Esophagus muscularis mucosa (tissue), 4 donors: ENCODE data around the gene ATRX.

Experiments
- EP300 ChIP-seq: sonication (generic); formaldehyde crosslinking; IDR thresholded peaks from one replicate; pipeline ENCODE4 v1.6.1; 2017; ENCODE audit warnings: antibody characterized with exemption
- POLR2A ChIP-seq: fragments of 450-650 bp; IDR thresholded peaks from one replicate; pipeline ENCODE4 v1.6.1; 2017; ENCODE audit warnings: antibody characterized with exemption, moderate library complexity, mild to moderate bottlenecking, low read depth
- POLR2AphosphoS5 ChIP-seq, 2 donors: sonication (generic); formaldehyde crosslinking; IDR thresholded peaks; one replicate each; pipeline ENCODE4 v1.6.1; 2017; ENCODE audit warnings: antibody characterized with exemption in 2 of 2
- TF ChIP-seq, protein P1 (sequence below), 3 experiments: fragments of 200-600 bp in 2 of 3; fragments of 450-650 bp in 1 of 3; sonication (generic) in 2 of 3; IDR thresholded peaks; one replicate each; pipeline ENCODE4 v1.5.1; 2017 to 2019; ENCODE audit warnings: antibody characterized with exemption in 3 of 3, mild to moderate bottlenecking in 2 of 3, moderate library complexity in 1 of 3

DNA sequence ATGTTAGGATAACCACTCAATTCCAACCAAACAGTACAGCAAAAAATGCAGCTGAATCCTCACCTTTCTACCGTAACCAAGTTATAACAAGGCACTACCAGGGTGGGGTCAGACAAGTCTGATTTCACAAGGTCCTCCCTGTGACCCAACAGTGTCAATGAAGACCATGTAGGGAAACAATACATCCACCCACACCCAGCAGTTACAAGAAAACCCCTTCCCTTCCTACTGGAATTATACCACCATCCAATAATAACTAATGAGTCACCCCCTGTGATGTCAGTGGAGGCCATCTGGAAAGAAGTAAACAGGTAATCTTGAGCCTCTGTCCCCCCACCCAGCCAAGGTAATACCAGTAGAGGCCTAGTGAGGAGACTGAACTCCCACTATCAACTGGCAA is 221.2 kb downstream of the ATRX start:
- TF ChIP-seq, protein P1, sequence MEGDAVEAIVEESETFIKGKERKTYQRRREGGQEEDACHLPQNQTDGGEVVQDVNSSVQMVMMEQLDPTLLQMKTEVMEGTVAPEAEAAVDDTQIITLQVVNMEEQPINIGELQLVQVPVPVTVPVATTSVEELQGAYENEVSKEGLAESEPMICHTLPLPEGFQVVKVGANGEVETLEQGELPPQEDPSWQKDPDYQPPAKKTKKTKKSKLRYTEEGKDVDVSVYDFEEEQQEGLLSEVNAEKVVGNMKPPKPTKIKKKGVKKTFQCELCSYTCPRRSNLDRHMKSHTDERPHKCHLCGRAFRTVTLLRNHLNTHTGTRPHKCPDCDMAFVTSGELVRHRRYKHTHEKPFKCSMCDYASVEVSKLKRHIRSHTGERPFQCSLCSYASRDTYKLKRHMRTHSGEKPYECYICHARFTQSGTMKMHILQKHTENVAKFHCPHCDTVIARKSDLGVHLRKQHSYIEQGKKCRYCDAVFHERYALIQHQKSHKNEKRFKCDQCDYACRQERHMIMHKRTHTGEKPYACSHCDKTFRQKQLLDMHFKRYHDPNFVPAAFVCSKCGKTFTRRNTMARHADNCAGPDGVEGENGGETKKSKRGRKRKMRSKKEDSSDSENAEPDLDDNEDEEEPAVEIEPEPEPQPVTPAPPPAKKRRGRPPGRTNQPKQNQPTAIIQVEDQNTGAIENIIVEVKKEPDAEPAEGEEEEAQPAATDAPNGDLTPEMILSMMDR (IDR thresholded peaks at IDR 0.05) = no peak
- TF ChIP-seq POLR2AphosphoS5 (IDR thresholded peaks at IDR 0.05) = no peak
- TF ChIP-seq EP300 = no peak
- TF ChIP-seq POLR2A = no peak
